Measurements from ENCODE around the gene HOPX.

GRCh38 chr4:56703378-56703777, 22.3 kb upstream of the HOPX start:
- TF ChIP-seq CTCF (IDR thresholded peaks at IDR 0.05) (no peak), EP300 (IDR thresholded peaks at IDR 0.05) (no peak), POLR2A (IDR thresholded peaks at IDR 0.05) (no peak)
